Measurements from ENCODE around the gene THOC6. TPM values are rescaled to one million over a fixed set of nuclear protein-coding genes. Genes with fewer than 3 reads are reported as not detected.
"Not testable (repeated sequence)": the region's sequence is repeated elsewhere in the genome, so short reads cannot be mapped to it uniquely, and the experiment has no call there.

THOC6 gene
- total RNA-seq, 1 donor from 2014 or later: 11.0 TPM

- no peak for ATAC-seq (ENCODE audit: poor library complexity)
- DNase-seq: peak; percentile 19
- intact Hi-C loops (cut with DNase I): loop anchor here (5.0 kb wide), 1 partner anchor 52 kb away; the partner anchor contains the start of gene ZNF205
Measured at GRCh38 chr16:3060339-3061127, 36.7 kb downstream of the THOC6 start.

- no peak for ATAC-seq (ENCODE audit: poor library complexity)
- intact Hi-C loops (cut with DNase I): loop anchor here (5.0 kb wide), 1 partner anchor 50 kb away; the partner anchor contains the start of gene ZNF205
- DNase-seq: no peak
Measured at GRCh38 chr16:3062553-3062952, 38.7 kb downstream of the THOC6 start.

GRCh38 chr16:3063625-3064386 is 40.0 kb downstream of the THOC6 start:
- DNase-seq (no peak), ATAC-seq (ENCODE audit: poor library complexity) (no peak)
- intact Hi-C loops (cut with DNase I): loop anchor here (5.0 kb wide), 1 partner anchor 48 kb away; the partner anchor contains the start of gene ZNF205

DNA sequence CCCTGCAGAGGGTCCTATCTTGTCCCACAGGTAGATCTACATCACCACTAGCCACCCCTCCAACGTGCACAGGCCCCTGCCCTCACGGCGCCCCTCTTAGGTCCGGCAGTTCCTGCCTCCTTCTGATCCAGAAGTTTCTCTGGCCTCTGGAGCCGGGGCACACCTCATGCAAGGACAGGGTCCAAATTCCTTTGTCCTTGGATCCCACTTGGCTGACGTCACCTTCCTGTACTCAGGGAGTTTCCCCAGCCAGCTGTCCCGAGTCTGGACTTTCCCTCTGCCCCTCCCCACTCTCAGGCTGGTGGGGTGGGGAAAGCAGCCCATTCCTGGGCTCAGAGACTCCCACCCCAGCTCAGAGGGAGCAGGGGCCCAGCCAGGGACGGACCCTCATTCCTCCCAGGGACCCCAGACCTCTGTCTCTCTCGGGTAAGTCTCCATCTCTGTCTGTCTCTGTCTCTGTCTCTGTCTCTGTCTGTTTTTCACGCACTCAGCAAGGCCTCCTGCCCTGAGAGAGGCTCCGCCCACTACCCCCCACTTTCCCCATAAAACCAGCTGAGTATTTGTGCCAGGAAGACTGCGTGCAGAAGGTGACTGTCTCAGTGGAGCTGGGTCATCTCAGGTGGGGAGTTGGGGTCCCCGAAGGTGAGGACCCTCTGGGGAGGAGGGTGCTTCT is 41.4 kb downstream of the THOC6 start, which contains the start of gene IL32:
TSS of gene IL32 (plus strand) at position 572 of the 673 bp plus-strand sequence. CDS start 172 bp downstream, outside the sequence.
- peak; percentile 59 for DNase-seq
- ATAC-seq (ENCODE audit: poor library complexity): peak; percentile 80
- intact Hi-C loops (cut with DNase I): no loop called here

DNA sequence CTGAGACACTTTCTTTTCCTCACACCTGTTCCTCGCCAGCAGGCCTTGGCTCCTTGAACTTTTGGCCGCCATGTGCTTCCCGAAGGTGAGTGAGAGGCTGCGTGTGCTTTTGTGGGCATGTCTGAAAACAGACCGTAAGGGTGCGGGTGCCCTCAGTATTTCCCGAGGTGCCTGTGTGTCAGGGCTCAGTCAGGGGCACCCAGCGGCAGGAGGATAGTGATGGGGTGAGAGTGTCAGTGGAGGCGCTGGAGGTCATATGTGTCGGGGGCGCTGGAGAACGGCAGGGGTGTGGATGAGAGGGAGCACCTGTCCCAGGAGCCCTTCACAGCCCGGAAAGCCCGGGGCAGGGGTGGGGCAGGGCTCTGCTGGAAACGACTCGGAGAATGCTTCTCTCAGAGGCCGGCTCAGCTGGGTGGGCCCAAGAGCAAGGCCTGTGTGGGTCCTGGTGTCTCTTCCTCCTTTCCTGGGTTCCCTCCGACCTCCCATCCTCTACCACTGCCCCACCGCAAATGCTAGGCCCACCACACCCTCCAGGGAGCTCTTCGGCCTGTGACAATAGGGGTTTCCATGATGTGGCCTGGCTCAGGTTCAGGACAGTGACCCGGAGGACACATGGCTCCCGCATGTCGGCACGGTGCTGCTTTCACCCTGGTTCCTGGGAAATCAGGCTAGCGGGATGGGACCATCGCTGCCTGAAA is 42.1 kb downstream of the THOC6 start:
- intact Hi-C loops (cut with DNase I): no loop called here

GRCh38 chr16:3066440-3066748 is 42.6 kb downstream of the THOC6 start:
- intact Hi-C loops (cut with DNase I): no loop called here

More for the DNA sequence above, 42.1 kb downstream of the THOC6 start:
- peak; percentile 37 for ATAC-seq (ENCODE audit: poor library complexity)
- DNase-seq: peak; percentile 44

GRCh38 chr16:3068487-3068886 is 44.7 kb downstream of the THOC6 start:
- DNase-seq (no peak), ATAC-seq (ENCODE audit: poor library complexity) (no peak)
- intact Hi-C loops (cut with DNase I): no loop called here

More at GRCh38 chr16:3066440-3066748, 42.6 kb downstream of the THOC6 start:
- ATAC-seq (ENCODE audit: poor library complexity) (no peak), DNase-seq (peak; percentile 37)

- ATAC-seq (ENCODE audit: poor library complexity); intact Hi-C loops (cut with DNase I): not testable (repeated sequence)
- peak; percentile 27 for DNase-seq
Measured at GRCh38 chr16:3069146-3069545, 45.3 kb downstream of the THOC6 start.

- DNase-seq: peak; percentile 19
- ATAC-seq (ENCODE audit: poor library complexity): no peak
- intact Hi-C loops (cut with DNase I): no loop called here
Measured at GRCh38 chr16:3070608-3071111, 46.8 kb downstream of the THOC6 start.

DNA sequence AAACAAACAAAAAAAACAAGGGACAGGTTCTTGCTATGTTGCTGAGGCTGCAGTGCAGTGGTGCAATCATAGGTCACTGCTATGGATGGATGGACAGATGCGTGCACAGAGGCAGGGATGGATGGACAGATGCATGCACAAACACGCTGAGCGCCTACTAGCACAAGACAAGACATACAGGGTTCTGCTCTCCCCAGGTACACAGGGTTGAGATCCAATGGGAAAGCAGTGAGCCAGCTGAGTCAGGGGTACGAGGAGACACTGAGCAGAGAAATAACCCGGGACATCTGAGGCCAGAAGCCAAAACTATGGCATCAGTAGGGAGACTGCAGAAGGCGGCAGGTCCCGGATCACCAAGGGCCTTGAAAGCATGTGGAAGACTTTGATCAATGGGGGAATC is 47.8 kb downstream of the THOC6 start:
- intact Hi-C loops (cut with DNase I): no loop called here
- ATAC-seq (ENCODE audit: poor library complexity) (no peak), DNase-seq (peak; percentile 6)

GRCh38 chr16:3072148-3072547 is 48.3 kb downstream of the THOC6 start:
- peak; percentile 23 for DNase-seq

GRCh38 chr16:3072576-3073263 is 48.9 kb downstream of the THOC6 start:
- peak; percentile 32 for DNase-seq
- intact Hi-C loops (cut with DNase I); ATAC-seq (ENCODE audit: poor library complexity): not testable (repeated sequence)

More at GRCh38 chr16:3072148-3072547, 48.3 kb downstream of the THOC6 start:
- intact Hi-C loops (cut with DNase I); ATAC-seq (ENCODE audit: poor library complexity): not testable (repeated sequence)

DNA sequence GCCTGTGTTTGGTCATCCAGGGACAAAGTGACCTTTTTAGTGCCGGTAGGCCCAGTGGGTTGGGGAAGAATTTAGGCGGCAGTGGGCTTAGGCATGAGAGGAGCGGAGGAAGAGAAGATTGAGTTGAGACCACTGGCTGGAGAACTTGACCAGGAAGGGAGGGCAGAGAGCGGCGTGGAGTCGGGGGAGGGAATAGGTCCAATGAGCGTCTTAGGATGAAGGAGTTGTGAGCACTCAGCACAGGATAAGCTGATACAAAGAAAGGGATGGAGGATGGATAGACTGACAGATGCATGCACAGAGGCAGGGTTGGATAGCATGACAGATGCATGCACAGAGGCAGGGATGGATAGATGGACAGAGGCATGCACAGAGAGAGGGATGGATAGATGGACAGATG is 49.6 kb downstream of the THOC6 start:
- intact Hi-C loops (cut with DNase I): no loop called here
- DNase-seq (peak; percentile 11), ATAC-seq (ENCODE audit: poor library complexity) (no peak)

GRCh38 chr16:3074860-3075522 is 51.2 kb downstream of the THOC6 start:
- DNase-seq (peak; percentile 64), ATAC-seq (ENCODE audit: poor library complexity) (peak; percentile 61)
- intact Hi-C loops (cut with DNase I): no loop called here

DNA sequence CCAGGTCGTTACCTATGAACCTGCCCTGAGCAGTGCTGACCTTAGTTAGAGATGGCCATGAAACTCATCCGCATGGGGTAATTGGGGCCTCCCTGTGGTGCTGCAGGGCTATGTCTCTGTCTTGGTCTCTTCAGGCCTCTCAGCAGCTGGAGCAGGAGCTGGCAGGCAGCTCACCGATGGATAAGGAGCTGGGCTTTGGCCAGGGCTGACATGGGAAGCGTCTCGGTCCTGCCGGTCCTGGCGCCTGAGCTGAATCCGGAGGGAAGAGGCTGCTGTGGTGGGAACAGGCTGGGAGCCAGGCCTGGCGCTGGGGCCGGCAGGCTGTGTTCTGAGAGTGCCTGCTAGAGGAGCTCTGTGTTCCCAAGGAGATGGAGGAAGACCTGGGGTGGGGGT is 51.7 kb downstream of the THOC6 start:
- intact Hi-C loops (cut with DNase I): no loop called here
- peak; percentile 74 for ATAC-seq (ENCODE audit: poor library complexity)
- DNase-seq: peak; percentile 79

- intact Hi-C loops (cut with DNase I); DNase-seq; ATAC-seq (ENCODE audit: poor library complexity): not testable (repeated sequence)
Measured at GRCh38 chr16:3075946-3076345, 52.1 kb downstream of the THOC6 start.

- DNase-seq: peak; percentile 23
- intact Hi-C loops (cut with DNase I): no loop called here
- ATAC-seq (ENCODE audit: poor library complexity): no peak
Measured at GRCh38 chr16:3076577-3076976, 52.7 kb downstream of the THOC6 start.
